Activated CD8-positive, alpha-beta T cell treated with anti-CD3 and anti-CD28 coated beads, Interleukin-2, amount 10 ng/mL, durations not matched to agents 7 days and 5 days (primary cell): ENCODE data around the gene ANKRD30A. TPM values are rescaled to one million over a fixed set of nuclear protein-coding genes. Genes with fewer than 3 reads are reported as not detected.

Experiments used
- ATAC-seq: fragments of 150-1000 bp; cut with Tn5 transposase; one replicate; pipeline ENCODE4 v1.10.0; 2021; ENCODE audit warnings: moderate library complexity
- CTCF ChIA-PET: fragments of 350-600 bp; sonication (Branson Sonifier 250); formaldehyde crosslinking; loops from one replicate; lab custom pipeline; 2021; ENCODE audit warnings: antibody characterized with exemption; lab: Charles Lee
- POLR2A ChIA-PET: fragments of 350-600 bp; sonication (Branson Sonifier 250); formaldehyde crosslinking; loops from one replicate; lab custom pipeline; 2021; ENCODE audit warnings: antibody characterized with exemption; lab: Charles Lee
- DNase-seq: peaks from one replicate; pipeline ENCODE4 v3.0.0-alpha.2; 2020
- H3K27ac Mint-ChIP-seq: one replicate; pipeline ENCODE4 v1.8.0; 2021; ENCODE audit warnings: mild to moderate bottlenecking, mixed read lengths
- H3K27me3 Mint-ChIP-seq: one replicate; pipeline ENCODE4 v1.8.0; 2021; ENCODE audit warnings: low read depth, mixed read lengths
- H3K36me3 Mint-ChIP-seq: one replicate; pipeline ENCODE4 v1.8.0; 2021; ENCODE audit warnings: low read depth, mixed read lengths
- H3K4me1 Mint-ChIP-seq: one replicate; pipeline ENCODE4 v1.8.0; 2021; ENCODE audit warnings: low read depth, mixed read lengths
- H3K4me3 Mint-ChIP-seq: one replicate; pipeline ENCODE4 v1.8.0; 2021; ENCODE audit warnings: mild to moderate bottlenecking, mixed read lengths
- H3K9me3 Mint-ChIP-seq: one replicate; pipeline ENCODE4 v1.8.0; 2022; ENCODE audit warnings: mixed read lengths; ENCODE audit not compliant: insufficient read depth
- total RNA-seq, 2 experiments: library from RNA; stranded (reverse); gene quantifications; one replicate each; pipeline ENCODE4 v1.2.3, GENCODE V29; 2021

ANKRD30A gene
- total RNA-seq, 2 experiments from 2014 or later, result not detected

GRCh38 chr10:37275216-37275777 lies 149.9 kb downstream of the ANKRD30A start:
- ChIA-PET CTCF (no interaction called here), POLR2A (no interaction called here)
- Mint-ChIP-seq H3K4me1 (no peaks in the 10 kb centered on the region), H3K27me3 (no peaks in the 10 kb centered on the region), H3K4me3 (no peak overlapping the region), H3K36me3 (no peaks in the 10 kb centered on the region), H3K27ac (no peak overlapping the region), H3K9me3 (peaks cover 25% of the 10 kb centered on the region)
- ATAC-seq (no peak), DNase-seq (no peak)

- CTCF ChIA-PET, result no interaction called here
- ATAC-seq (no peak), DNase-seq (no peak)
- no peaks in the 10 kb centered on the region for H3K27me3 Mint-ChIP-seq
- H3K9me3 Mint-ChIP-seq, result peaks cover 6% of the 10 kb centered on the region
- no peaks in the 10 kb centered on the region for H3K4me1 Mint-ChIP-seq
- H3K27ac Mint-ChIP-seq, result no peak overlapping the region
- H3K36me3 Mint-ChIP-seq, result no peaks in the 10 kb centered on the region
- POLR2A ChIA-PET, result no interaction called here
- H3K4me3 Mint-ChIP-seq, result no peak overlapping the region
Measured at GRCh38 chr10:37285063-37285462, 159.7 kb downstream of the ANKRD30A start.

GRCh38 chr10:37289833-37290464 lies 164.6 kb downstream of the ANKRD30A start:
- peaks cover 22% of the 10 kb centered on the region for H3K9me3 Mint-ChIP-seq
- no peak overlapping the region for H3K27ac Mint-ChIP-seq
- no peaks in the 10 kb centered on the region for H3K36me3 Mint-ChIP-seq
- CTCF ChIA-PET, result no interaction called here
- DNase-seq (no peak), ATAC-seq (no peak)
- no peaks in the 10 kb centered on the region for H3K4me1 Mint-ChIP-seq
- POLR2A ChIA-PET, result no interaction called here
- no peak overlapping the region for H3K4me3 Mint-ChIP-seq
- no peaks in the 10 kb centered on the region for H3K27me3 Mint-ChIP-seq

- ChIA-PET CTCF (no interaction called here), POLR2A (no interaction called here)
- Mint-ChIP-seq H3K27me3 (no peaks in the 10 kb centered on the region), H3K4me3 (no peak overlapping the region), H3K36me3 (no peaks in the 10 kb centered on the region), H3K9me3 (peaks cover 6% of the 10 kb centered on the region), H3K4me1 (no peaks in the 10 kb centered on the region), H3K27ac (no peak overlapping the region)
- DNase-seq (no peak), ATAC-seq (no peak)
Measured at GRCh38 chr10:37301271-37301670, 175.9 kb downstream of the ANKRD30A start.

- Mint-ChIP-seq H3K27ac (no peak overlapping the region), H3K9me3 (peaks cover 8% of the 10 kb centered on the region), H3K36me3 (no peaks in the 10 kb centered on the region), H3K4me3 (no peak overlapping the region), H3K27me3 (no peaks in the 10 kb centered on the region), H3K4me1 (no peaks in the 10 kb centered on the region)
- DNase-seq (no peak), ATAC-seq (no peak)
- CTCF ChIA-PET, result no interaction called here
- POLR2A ChIA-PET, result no interaction called here
Measured at GRCh38 chr10:37304036-37304435, 178.6 kb downstream of the ANKRD30A start.

GRCh38 chr10:37314350-37314749 lies 189.0 kb downstream of the ANKRD30A start:
- Mint-ChIP-seq H3K36me3 (no peaks in the 10 kb centered on the region), H3K27ac (no peak overlapping the region), H3K4me1 (no peaks in the 10 kb centered on the region), H3K27me3 (no peaks in the 10 kb centered on the region), H3K9me3 (peaks cover 20% of the 10 kb centered on the region), H3K4me3 (no peak overlapping the region)
- ChIA-PET CTCF (no interaction called here), POLR2A (no interaction called here)
- ATAC-seq (no peak), DNase-seq (no peak)

GRCh38 chr10:37314862-37315261 lies 189.5 kb downstream of the ANKRD30A start:
- ChIA-PET POLR2A (no interaction called here), CTCF (no interaction called here)
- ATAC-seq (no peak), DNase-seq (no peak)
- H3K36me3 Mint-ChIP-seq, result no peaks in the 10 kb centered on the region
- H3K27ac Mint-ChIP-seq, result no peak overlapping the region
- H3K4me3 Mint-ChIP-seq, result no peak overlapping the region
- no peaks in the 10 kb centered on the region for H3K4me1 Mint-ChIP-seq
- H3K9me3 Mint-ChIP-seq, result peaks cover 20% of the 10 kb centered on the region
- no peaks in the 10 kb centered on the region for H3K27me3 Mint-ChIP-seq

GRCh38 chr10:37344413-37344812 lies 219.0 kb downstream of the ANKRD30A start:
- POLR2A ChIA-PET, result no interaction called here
- Mint-ChIP-seq H3K4me3 (no peak overlapping the region), H3K36me3 (no peaks in the 10 kb centered on the region)

GRCh38 chr10:37379991-37380390 lies 254.6 kb downstream of the ANKRD30A start:
- ChIA-PET CTCF (no interaction called here), POLR2A (no interaction called here)
- no peaks in the 10 kb centered on the region for H3K27me3 Mint-ChIP-seq
- H3K9me3 Mint-ChIP-seq, result peaks cover 25% of the 10 kb centered on the region
- H3K27ac Mint-ChIP-seq, result no peak overlapping the region
- DNase-seq, result no peak
- H3K4me3 Mint-ChIP-seq, result no peak overlapping the region
- H3K4me1 Mint-ChIP-seq, result no peaks in the 10 kb centered on the region
- H3K36me3 Mint-ChIP-seq, result no peaks in the 10 kb centered on the region
- ATAC-seq, result no peak

More at GRCh38 chr10:37344413-37344812, 219.0 kb downstream of the ANKRD30A start:
- H3K4me1 Mint-ChIP-seq, result no peaks in the 10 kb centered on the region
- no peak overlapping the region for H3K27ac Mint-ChIP-seq
- peaks cover 31% of the 10 kb centered on the region for H3K9me3 Mint-ChIP-seq
- CTCF ChIA-PET, result no interaction called here
- ATAC-seq (no peak), DNase-seq (no peak)
- H3K27me3 Mint-ChIP-seq, result no peaks in the 10 kb centered on the region

GRCh38 chr10:37381271-37381670 lies 255.9 kb downstream of the ANKRD30A start:
- POLR2A ChIA-PET, result no interaction called here
- no peak for ATAC-seq
- DNase-seq, result no peak

GRCh38 chr10:37384923-37385322 lies 259.5 kb downstream of the ANKRD30A start:
- no peak overlapping the region for H3K27ac Mint-ChIP-seq
- H3K27me3 Mint-ChIP-seq, result no peaks in the 10 kb centered on the region
- H3K4me3 Mint-ChIP-seq, result no peak overlapping the region
- H3K4me1 Mint-ChIP-seq, result no peaks in the 10 kb centered on the region
- ATAC-seq (no peak), DNase-seq (no peak)
- ChIA-PET CTCF (no interaction called here), POLR2A (no interaction called here)
- H3K9me3 Mint-ChIP-seq, result peaks cover 34% of the 10 kb centered on the region
- H3K36me3 Mint-ChIP-seq, result no peaks in the 10 kb centered on the region

More at GRCh38 chr10:37381271-37381670, 255.9 kb downstream of the ANKRD30A start:
- Mint-ChIP-seq H3K27me3 (no peaks in the 10 kb centered on the region), H3K4me1 (no peaks in the 10 kb centered on the region), H3K36me3 (no peaks in the 10 kb centered on the region), H3K9me3 (peaks cover 27% of the 10 kb centered on the region), H3K4me3 (no peak overlapping the region), H3K27ac (no peak overlapping the region)
- CTCF ChIA-PET, result no interaction called here

GRCh38 chr10:37390926-37391325 lies 265.5 kb downstream of the ANKRD30A start:
- CTCF ChIA-PET, result no interaction called here
- H3K4me3 Mint-ChIP-seq, result no peak overlapping the region

More at GRCh38 chr10:37390926-37391325, 265.5 kb downstream of the ANKRD30A start:
- Mint-ChIP-seq H3K27me3 (no peaks in the 10 kb centered on the region), H3K27ac (no peak overlapping the region), H3K4me1 (no peaks in the 10 kb centered on the region), H3K36me3 (no peaks in the 10 kb centered on the region), H3K9me3 (peaks cover 34% of the 10 kb centered on the region)
- no peak for ATAC-seq
- no peak for DNase-seq
- POLR2A ChIA-PET, result no interaction called here
